ENCODE data around the gene CRABP2.

Gene CRABP2

DNA sequence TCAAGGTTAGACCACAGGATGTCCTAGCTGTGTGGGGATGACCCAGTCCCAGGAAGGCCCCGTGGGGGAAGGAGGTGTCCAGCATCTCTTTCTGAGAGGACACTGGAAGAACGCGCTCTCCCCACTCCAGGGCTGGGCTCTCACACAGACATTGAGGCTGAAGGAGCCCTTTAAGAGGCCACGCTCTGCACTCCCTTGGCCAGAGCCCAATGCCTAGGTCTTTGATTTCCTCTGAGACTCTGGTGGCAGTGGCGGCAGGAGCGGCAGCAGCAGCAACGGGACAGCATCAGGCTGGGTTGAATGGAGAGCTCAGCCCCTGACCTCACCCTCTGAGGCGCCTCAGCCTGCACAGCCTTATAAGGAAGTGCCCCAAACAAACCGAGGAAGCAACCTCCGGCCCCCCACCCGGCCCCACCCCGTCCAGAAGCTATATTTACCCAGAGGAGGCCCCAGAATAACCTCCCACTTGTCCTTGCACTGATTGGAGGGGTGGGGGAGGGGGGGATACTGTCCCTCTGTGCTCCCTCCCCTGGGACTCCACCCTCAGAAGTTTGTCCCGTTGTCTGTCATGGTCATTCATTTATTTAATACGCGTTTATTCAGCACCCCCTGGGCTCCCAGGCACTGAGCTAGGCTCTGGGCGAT, 40.5 kb downstream of the CRABP2 start:
- DNase-seq (ENCODE audit: extremely low read depth, low read depth): no peak
- H3K4me3 ChIP-seq (replicated peaks; ENCODE audit: low read depth, low read length): no peak overlapping the region
- TF ChIP-seq, protein P1, sequence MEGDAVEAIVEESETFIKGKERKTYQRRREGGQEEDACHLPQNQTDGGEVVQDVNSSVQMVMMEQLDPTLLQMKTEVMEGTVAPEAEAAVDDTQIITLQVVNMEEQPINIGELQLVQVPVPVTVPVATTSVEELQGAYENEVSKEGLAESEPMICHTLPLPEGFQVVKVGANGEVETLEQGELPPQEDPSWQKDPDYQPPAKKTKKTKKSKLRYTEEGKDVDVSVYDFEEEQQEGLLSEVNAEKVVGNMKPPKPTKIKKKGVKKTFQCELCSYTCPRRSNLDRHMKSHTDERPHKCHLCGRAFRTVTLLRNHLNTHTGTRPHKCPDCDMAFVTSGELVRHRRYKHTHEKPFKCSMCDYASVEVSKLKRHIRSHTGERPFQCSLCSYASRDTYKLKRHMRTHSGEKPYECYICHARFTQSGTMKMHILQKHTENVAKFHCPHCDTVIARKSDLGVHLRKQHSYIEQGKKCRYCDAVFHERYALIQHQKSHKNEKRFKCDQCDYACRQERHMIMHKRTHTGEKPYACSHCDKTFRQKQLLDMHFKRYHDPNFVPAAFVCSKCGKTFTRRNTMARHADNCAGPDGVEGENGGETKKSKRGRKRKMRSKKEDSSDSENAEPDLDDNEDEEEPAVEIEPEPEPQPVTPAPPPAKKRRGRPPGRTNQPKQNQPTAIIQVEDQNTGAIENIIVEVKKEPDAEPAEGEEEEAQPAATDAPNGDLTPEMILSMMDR (IDR thresholded peaks at IDR 0.05; ENCODE audit: low read depth, low read length, missing control alignments): no peak

DNA sequence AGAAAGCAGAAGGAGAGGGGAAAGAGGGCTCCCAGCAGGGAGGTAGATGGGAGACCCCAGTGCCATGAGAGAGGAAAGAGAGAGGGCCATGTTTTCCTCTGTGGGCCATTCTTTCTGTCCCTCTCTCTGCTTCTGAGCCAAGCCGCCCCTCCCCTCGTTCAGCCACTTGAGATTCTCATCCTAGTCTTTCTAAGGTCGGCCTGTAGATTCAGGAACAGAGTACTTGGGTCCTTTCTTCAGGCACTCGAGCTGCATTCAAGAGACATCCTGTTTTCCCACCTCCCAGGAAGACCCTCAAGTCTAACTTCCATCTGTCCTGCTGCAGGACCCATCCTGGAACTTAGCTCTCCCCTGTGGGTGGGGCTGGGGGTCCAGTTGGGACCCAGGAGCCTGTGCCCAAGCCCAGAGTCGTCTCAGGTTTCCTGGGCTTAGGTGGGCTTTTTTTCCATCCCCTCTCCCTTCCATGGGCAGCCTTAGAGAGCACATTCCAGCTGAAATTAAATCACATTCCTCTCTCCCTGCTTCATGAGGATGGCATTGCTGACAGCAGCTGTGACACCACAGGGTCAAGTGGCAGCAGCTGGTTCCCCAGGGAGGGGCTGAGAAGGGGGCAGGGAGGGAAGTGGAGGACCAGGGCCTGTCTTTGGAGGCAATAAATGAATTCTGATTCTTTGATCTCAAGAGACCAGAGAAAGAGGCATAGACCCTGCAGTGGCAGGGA, 41.2 kb downstream of the CRABP2 start:
- TF ChIP-seq, protein P1 (IDR thresholded peaks at IDR 0.05; ENCODE audit: low read depth, low read length, missing control alignments): no peak
- no peak overlapping the region for H3K4me3 ChIP-seq (replicated peaks; ENCODE audit: low read depth, low read length)
- no peak for DNase-seq (ENCODE audit: extremely low read depth, low read depth)

GRCh38 chr1:156663178-156663577, 42.2 kb downstream of the CRABP2 start:
- H3K4me3 ChIP-seq (replicated peaks; ENCODE audit: low read depth, low read length): no peak overlapping the region
- TF ChIP-seq, protein P1 (IDR thresholded peaks at IDR 0.05; ENCODE audit: low read depth, low read length, missing control alignments): no peak
- DNase-seq (ENCODE audit: extremely low read depth, low read depth): no peak

GRCh38 chr1:156662800-156663055, 42.7 kb downstream of the CRABP2 start:
- TF ChIP-seq, protein P1 (IDR thresholded peaks at IDR 0.05; ENCODE audit: low read depth, low read length, missing control alignments): no peak
- DNase-seq (ENCODE audit: extremely low read depth, low read depth): no peak
- no peak overlapping the region for H3K4me3 ChIP-seq (replicated peaks; ENCODE audit: low read depth, low read length)

DNA sequence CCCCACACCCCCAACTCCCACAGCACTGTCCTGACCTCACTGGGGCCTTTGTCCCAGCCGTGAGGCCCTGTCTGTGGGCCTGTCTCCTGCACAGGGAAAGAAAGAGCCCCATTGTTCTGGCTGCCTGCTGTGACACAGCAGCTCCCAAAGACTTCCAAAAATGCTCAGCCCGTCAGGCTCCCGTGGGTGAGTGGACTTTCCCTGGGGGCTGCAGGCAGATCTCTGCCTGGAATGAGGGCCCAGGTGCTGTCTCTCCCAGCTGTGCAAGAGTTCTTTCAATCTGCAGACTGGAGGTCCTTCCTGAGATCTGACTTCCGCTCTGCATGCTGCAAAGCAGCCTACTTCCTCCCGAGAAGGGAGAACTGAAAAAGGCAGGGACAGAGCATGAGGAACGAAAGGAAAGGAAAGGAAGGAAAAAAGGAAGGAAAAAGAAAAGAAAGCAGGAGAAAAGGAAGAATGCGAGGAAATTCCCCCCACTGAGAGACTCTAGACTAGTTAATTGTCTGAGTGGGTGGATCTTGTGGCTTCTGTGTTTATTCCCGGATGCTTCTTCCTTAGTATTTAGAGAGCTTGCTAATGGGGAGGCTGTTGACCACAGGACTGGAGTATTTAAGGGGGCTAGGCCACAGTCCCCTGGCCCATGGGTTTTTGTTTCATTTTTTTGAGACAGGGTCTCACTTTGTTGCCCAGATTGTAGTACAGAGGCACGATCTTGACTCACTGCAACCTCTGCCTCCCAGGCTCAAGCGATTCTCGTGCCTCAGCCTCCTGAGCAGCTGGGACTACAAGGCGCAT, 43.2 kb downstream of the CRABP2 start:
- H3K4me3 ChIP-seq (replicated peaks; ENCODE audit: low read depth, low read length): no peak overlapping the region
- TF ChIP-seq, protein P1 (IDR thresholded peaks at IDR 0.05; ENCODE audit: low read depth, low read length, missing control alignments): no peak
- no peak for DNase-seq (ENCODE audit: extremely low read depth, low read depth)

- TF ChIP-seq, protein P1 (IDR thresholded peaks at IDR 0.05; ENCODE audit: low read depth, low read length, missing control alignments): no peak
- no peak for DNase-seq (ENCODE audit: extremely low read depth, low read depth)
- H3K4me3 ChIP-seq (replicated peaks; ENCODE audit: low read depth, low read length): peak overlapping the region; percentile 49
Measured at GRCh38 chr1:156660752-156661112, 44.7 kb downstream of the CRABP2 start.
